ENCODE measurements around the gene PPP2CA.
"Not testable (repeated sequence)": the region's sequence is repeated elsewhere in the genome, so short reads cannot be mapped to it uniquely, and the experiment has no call there.

PPP2CA gene

GRCh38 chr5:134188092-134188491 is 37.8 kb downstream of the PPP2CA start:
- DNase-seq = no peak

- DNase-seq = peak; percentile 14
Measured at GRCh38 chr5:134184155-134185135, 41.4 kb downstream of the PPP2CA start.

- no peak for DNase-seq
Measured at GRCh38 chr5:134183481-134183880, 42.4 kb downstream of the PPP2CA start.

- no peak for DNase-seq
Measured at GRCh38 chr5:134178096-134178419, 47.8 kb downstream of the PPP2CA start.

- DNase-seq = peak; percentile 41
Measured at GRCh38 chr5:134177369-134178095, 48.3 kb downstream of the PPP2CA start.

GRCh38 chr5:134176511-134177368 is 49.1 kb downstream of the PPP2CA start, which contains the start of gene SKP1:
TSS of gene SKP1 (minus strand) at chr5:134176950. CDS start at chr5:134174022, 2,928 bp downstream.
- peak; percentile 67 for DNase-seq

GRCh38 chr5:134175921-134176510 is 49.9 kb downstream of the PPP2CA start:
- no peak for DNase-seq

GRCh38 chr5:134174841-134175839 is 50.7 kb downstream of the PPP2CA start:
- peak; percentile 43 for DNase-seq

- no peak for DNase-seq
Measured at GRCh38 chr5:134171972-134172371, 53.9 kb downstream of the PPP2CA start.

GRCh38 chr5:134162592-134162991 is 63.3 kb downstream of the PPP2CA start:
- DNase-seq = no peak

GRCh38 chr5:134161513-134162395 is 64.1 kb downstream of the PPP2CA start:
- no peak for DNase-seq

GRCh38 chr5:134153657-134154056 is 72.2 kb downstream of the PPP2CA start:
- no peak for DNase-seq

- no peak for DNase-seq
Measured at GRCh38 chr5:134153241-134153640, 72.6 kb downstream of the PPP2CA start.

GRCh38 chr5:134152173-134152832 is 73.6 kb downstream of the PPP2CA start:
- not testable (repeated sequence) for DNase-seq

- no peak for DNase-seq
Measured at GRCh38 chr5:134151723-134152122, 74.2 kb downstream of the PPP2CA start.

- DNase-seq = no peak
Measured at GRCh38 chr5:134149571-134150303, 76.1 kb downstream of the PPP2CA start.

- no peak for DNase-seq
Measured at GRCh38 chr5:134148986-134149539, 76.8 kb downstream of the PPP2CA start.

GRCh38 chr5:134148316-134148715 is 77.6 kb downstream of the PPP2CA start:
- DNase-seq = no peak

Measured in NCI-H510A treated with DMSO at 0.1 percent for 48 hours (cell line).